Lung microvascular endothelial cell (primary cell): ENCODE results near the gene ETV6. TPM values are rescaled to one million over a fixed set of nuclear protein-coding genes. Genes with fewer than 3 reads are reported as not detected.

Source experiments
- DNase-seq, 2 donors: peaks; one replicate each; pipeline versions ENCODE4 v3.0.0 to v3.0.0-alpha.2; 2010; ENCODE audit warnings: low read depth in 2 of 2
- total RNA-seq: library from RNA; depleted of rRNA; stranded (reverse); fragments of >200 nt; gene quantifications from 2 replicates; pipeline ENCODE4 v1.2.1, GENCODE V29; 2014

The ETV6 gene
- total RNA-seq, 1 donor from 2014 or later: 6.7 TPM

- no peak for DNase-seq
These were observed 174.1 kb downstream of the ETV6 start for GRCh38 chr12:11823593-11823992.

GRCh38 chr12:11824069-11824468 is 174.6 kb downstream of the ETV6 start:
- no peak for DNase-seq

GRCh38 chr12:11824736-11825135 is 175.3 kb downstream of the ETV6 start:
- DNase-seq: peak; percentile 14 to 31

GRCh38 chr12:11825278-11825677 is 175.8 kb downstream of the ETV6 start:
- DNase-seq: no peak

- DNase-seq: no peak
These were observed 177.1 kb downstream of the ETV6 start for GRCh38 chr12:11826574-11826973.

- no peak for DNase-seq
These were observed 177.9 kb downstream of the ETV6 start for GRCh38 chr12:11827091-11828061.

- no peak for DNase-seq
These were observed 180.3 kb downstream of the ETV6 start for GRCh38 chr12:11829764-11830194.

- DNase-seq: peak; percentile 14 to 19
These were observed 180.9 kb downstream of the ETV6 start for GRCh38 chr12:11830307-11830801.

GRCh38 chr12:11832093-11832492 is 182.6 kb downstream of the ETV6 start:
- DNase-seq: no peak

GRCh38 chr12:11833174-11833895 is 183.9 kb downstream of the ETV6 start:
- DNase-seq: no peak

GRCh38 chr12:11834104-11834812 is 184.8 kb downstream of the ETV6 start:
- DNase-seq: peak in 1 of 2 donors; percentile 41

- no peak for DNase-seq
These were observed 185.5 kb downstream of the ETV6 start for GRCh38 chr12:11834931-11835330.

GRCh38 chr12:11836282-11837151 is 187.0 kb downstream of the ETV6 start:
- peak in 1 of 2 donors; percentile 57 for DNase-seq

- DNase-seq: no peak
These were observed 187.9 kb downstream of the ETV6 start for GRCh38 chr12:11837216-11837934.

GRCh38 chr12:11838403-11838802 is 188.9 kb downstream of the ETV6 start:
- DNase-seq: no peak

- peak; percentile 40 to 92 for DNase-seq
These were observed 189.7 kb downstream of the ETV6 start for GRCh38 chr12:11839091-11839641.

- peak in 1 of 2 donors; percentile 49 for DNase-seq
These were observed 190.9 kb downstream of the ETV6 start for GRCh38 chr12:11840366-11840765.

- no peak for DNase-seq
These were observed 197.0 kb downstream of the ETV6 start for GRCh38 chr12:11846488-11846887.

GRCh38 chr12:11847539-11847938 is 198.1 kb downstream of the ETV6 start:
- DNase-seq: no peak
